Measurements from ENCODE around the gene ICA1.
"Not testable (repeated sequence)": the region's sequence is repeated elsewhere in the genome, so short reads cannot be mapped to it uniquely, and the experiment has no call there.

The ICA1 gene

DNA sequence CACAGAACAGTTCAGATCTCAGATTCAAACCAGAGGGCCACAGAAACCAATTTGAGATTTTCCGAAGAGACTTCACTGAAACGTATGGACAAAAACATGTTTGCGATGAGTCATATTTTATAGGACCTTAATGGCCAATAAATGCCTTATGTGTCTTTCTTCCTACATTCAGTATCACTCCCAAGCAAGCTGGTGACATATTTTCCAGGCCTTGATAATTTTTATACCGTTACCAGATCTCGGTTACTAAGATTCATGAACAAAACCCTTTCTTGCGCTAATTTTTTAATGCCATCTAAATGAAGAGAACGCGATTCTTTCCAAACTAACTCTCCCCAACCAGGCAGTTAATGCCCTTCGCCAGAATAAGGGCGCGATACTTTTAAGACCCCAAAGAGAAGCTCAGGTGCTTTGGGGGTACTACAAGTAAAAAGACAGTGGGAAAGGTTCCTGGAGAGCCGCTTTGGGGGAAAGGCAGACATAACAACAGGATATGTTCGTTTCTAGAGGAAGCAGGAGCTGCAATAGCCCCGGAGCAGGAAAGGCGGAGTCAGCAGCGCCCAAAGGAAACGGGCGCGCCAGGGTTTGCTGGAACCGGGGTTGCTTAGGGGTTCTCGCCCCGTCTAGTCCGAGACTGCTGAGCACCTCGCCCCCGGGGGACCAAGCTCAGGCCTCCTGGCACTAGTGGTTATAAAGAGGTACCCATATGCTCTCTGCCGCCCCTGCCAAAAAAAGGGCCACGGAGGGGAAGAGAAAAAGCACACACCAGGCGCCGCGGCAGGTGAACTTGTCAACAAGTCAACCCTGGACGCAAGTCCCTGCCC, 884 bp downstream of the ICA1 start:
- peak; percentile 67 for DNase-seq

DNA sequence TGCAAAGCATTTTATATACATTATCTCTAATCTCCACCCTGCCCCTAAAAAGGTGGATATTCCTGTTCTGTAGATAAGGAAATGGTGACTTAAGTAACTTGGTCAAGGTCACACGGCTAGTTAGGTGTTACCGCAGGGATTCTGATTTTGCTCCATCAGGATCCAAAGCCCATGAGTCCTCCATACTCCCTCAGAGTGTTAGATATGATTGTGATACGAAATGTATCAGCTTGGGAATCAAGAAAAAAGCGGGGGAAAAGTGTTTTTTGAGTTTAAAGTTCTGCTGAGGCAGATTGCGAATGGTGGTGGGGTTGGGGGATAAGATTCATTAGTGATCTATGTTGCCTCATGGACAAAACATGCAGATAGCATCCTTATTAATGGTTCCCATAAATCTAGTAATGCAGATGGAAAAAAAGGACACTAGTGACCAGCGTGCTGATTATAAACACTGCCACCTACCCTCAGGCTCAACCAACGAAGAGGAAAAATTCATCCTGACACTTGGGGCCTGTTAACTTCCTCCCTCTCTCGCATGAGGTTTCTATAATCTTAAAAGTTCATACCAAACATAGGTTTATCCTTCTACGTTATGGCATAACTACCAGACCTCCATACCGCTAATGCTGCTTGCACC, 2.3 kb downstream of the ICA1 start:
- peak; percentile 46 for DNase-seq

DNA sequence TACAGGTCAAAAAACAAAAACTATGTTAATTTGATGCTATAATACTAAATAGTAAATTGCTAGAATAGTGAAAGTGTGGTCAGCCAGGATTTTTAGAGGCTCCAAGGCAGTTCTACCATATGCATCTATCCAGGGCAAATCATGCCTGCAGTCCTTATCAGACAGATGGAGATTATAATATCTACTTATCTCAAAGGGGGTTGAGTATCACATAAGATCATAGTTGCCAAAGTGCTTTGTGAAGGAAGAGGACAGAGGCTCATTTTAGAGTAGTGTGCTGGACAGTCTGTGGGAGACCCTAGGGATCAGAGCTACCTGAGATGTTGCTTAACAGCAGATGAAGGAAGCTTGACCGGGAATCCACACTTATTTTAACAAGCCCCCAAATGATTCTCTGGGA, 3.2 kb downstream of the ICA1 start:
- no peak for DNase-seq

DNA sequence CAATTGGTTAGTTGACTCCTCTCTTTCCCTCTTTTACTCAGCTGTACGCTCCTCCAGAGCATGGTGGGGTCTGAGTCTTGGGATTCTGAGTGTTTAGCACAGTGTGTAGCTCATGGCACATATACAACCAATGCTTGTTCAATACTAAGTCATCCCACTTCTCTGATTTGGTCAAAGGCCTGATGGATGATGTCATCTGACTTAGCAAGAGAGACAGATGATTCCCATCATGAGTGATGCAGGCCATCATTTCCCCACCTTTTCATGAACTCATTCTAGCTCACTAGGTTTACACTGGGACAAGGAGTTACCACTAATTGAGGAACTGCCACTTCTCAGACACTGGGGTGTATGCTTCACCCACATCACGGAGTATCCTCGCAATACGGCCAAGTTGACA, 3.8 kb downstream of the ICA1 start:
- DNase-seq, result no peak

DNA sequence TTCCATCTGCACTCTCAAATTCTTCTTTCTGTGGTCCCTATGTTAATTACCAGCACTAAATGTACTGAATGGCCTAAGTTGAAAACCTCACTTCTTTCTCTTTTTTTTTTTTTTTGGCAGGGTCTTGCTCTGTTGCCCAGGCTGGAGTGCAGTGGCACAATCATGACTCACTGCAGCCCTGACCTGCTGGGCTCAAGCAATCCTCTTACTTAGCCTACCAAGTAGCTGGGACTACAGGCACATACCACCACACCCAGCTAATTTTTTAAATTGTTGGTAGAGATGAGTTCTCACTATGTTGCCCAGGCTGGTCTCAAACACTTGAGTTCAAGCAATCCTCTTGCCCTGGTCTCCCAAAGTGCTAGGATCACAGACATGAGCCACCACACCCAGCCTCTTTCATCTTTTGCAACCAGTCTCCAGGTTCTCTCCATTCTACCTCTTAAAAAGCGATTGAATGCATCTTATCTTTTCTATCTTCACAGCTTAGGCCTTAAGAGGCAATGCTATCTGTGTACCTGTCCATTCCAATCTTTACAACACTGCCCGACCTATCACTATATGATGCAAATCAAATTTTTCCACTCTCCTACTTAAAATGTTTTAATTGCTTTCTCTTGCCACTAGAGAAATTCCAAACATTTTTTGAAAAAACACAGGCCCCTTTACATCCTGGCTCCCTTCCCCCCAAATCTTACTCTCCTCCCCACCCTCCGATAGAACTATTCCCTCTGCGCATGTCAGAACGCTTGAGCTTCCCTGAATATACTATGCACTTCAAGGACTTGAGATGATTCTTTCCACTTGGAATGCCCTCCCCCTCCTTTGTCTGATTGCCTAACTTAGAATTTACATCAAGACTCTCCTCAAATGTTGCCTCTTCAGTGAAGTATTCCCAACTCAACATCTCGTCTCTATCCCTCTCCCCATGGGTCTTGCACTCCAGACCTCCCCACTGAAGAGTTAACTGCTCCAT, 6.0 kb downstream of the ICA1 start:
- DNase-seq, result no peak

DNA sequence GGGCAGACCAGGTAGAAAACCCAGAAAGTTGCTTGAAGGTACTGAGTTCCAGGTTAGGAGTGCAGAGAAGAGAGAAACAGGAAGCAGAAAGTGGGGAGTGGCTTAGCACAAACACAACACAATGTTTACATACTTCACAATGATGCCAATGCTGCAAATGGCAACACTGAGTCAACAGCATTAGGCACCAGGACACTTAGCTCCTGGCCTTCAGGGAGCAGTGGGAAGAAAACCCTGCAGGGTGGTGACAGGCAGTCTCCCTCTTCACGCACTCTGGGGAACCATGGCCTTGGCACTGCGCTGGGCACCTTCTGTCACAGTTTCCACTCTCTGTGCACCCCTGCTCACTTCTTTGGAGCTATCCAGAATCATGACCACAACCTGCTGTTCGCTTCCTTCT, 7.3 kb downstream of the ICA1 start:
- no peak for DNase-seq

DNA sequence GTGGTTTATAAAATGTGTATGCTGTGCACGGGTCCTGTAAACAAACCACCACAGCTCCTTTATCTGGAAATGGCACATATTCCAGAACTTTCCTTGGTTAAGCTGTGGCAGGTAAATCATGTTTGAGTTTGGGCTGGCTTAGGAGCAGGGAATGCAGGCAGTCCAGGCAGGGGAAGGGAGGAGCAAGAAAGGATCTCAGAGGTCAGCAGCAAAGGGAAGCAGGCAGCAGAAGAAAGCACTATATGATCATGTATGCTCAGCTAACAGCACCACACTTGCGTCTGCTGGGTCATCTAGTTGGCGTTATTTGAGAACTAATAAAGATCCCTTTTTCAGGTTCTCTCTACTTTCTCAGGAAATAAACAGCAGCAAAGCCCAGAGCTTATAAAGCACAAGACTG, 7.8 kb downstream of the ICA1 start:
- DNase-seq, result no peak

DNA sequence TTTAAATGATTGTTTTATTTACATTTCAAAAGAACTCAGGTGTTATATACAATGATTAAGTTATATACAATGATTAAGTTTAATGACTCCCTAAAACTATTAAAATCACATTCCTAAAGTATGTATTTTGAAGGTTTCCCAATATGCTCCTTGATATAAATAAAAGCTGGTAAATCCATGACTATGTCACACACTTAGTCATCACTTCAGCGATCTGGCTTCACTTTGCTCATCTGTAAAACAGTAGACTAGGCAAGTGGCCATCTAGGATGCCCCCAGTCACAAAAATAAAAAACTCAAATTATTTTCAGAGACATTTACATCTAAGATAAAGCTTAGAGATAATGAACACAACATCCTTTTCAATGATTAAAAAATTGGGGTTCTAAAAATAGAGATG, 10.8 kb downstream of the ICA1 start:
- no peak for DNase-seq

DNA sequence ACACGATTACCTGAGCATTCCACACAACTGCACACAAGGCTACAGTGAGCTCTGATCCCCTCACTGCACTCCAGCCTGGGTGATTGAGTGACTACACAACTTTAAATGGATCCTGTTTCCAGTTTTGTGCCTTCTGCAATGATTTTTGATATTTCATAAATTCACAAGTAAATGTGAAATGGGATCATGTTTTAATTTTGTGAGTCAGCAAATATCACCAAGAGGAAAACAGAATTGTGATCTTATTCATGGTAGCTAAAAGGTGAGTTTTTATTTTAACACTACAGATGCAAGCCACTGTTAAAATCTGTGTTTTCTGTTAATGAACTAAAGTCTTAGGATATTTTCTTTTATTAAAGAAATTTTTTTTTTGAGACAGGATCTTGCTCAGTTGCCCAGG, 11.4 kb downstream of the ICA1 start:
- no peak for DNase-seq

DNA sequence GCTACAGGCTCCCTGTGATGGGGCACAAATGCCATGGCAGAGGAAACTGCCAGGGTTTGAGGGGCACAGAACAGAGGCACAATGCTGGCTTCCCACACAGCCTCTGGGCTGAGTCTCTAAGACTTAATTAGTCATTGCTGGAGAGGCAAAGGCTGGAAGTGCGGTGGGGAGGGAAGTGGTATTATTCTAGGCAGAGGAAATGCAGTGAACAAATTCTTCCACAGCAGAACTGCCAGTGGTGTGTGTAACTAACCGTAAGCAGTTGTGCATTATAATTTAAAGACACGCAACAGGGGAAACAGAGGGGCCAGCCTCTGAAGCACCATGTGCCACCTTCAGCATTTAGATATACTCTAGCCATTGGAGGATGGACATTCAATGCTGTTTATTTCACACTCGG, 12.8 kb downstream of the ICA1 start:
- no peak for DNase-seq

DNA sequence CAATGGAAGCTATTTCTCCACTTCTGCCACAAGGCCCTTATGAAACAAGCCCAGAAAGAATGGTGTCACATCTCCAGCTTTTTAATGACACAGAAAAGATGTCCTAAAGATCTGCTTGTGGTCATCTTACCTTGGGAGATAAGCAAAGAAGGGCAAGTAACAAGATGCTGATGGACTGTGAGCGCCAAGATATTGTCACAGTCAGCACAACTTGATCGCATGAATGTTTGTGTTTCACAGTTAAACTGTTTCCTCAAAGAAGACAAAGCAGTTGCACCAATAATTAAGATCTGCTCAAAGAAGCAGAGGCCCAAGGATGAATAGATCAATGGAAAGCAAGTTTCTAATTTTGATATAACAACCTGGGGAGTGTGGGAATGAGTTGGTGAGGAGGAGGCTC, 15.9 kb downstream of the ICA1 start:
- no peak for DNase-seq

DNA sequence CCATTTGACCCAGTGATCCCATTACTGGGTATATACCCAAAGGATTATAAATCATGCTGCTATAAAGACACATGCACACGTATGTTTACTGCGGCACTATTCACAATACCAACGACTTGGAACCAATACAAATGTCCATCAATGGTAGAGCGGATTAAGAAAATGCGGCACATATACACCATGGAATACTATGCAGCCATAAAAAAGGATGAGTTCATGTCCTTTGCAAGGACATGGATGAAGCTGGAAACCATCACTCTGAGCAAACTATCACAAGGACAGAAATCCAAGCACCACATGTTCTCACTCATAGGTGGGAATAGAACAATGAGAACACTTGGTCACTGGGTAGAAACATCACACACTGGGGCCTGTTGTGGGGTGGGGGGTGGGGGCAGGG, 16.9 kb downstream of the ICA1 start:
- DNase-seq, result not testable (repeated sequence)

DNA sequence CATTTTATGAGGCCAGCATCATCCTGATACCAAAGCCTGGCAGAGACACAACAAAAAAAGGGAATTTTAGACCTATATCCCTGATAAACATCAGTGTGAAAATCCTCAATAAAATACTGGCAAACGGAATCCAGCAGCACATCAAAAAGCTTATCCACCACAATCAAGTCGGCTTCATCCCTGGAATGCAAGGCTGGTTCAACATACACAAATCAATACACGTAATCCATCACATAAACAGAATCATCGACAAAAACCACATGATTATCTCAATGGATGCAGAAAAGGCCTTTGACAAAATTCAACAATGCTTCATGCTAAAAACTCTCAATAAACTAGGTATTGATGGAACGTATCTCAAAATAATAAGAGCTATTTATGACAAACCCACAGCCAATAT, 18.9 kb downstream of the ICA1 start:
- DNase-seq, result not testable (repeated sequence)

DNA sequence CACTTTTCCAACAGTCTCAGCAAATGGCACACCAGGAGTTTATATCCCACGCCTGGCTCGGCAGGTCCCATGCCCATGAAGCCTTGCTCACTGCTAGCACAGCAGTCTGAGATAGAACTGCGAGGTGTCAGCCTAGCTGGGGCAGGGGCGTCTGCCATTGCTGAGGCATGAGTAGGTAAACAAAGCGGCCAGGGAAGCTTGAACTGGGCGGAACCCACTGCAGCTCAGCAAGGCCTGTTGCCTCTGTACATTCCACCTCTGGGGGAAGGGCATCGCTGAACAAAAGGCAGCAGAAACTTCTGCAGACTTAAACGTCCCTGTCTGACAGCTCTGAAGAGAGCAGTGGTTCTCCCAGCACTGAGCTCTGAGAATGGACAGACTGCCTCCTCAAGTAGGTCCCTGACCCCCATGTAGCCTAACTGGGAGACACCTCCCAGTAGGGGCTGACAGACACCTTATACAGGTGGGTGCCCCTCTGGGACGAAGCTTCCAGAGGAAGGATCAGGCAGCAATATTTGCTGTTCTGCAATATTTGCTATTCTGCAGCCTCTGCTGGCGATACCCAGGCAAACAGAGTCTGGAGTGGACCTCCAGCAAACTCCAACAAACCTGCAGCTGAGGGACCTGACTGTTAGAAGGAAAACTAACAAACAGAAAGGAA, 22.1 kb downstream of the ICA1 start:
- DNase-seq, result not testable (repeated sequence)

DNA sequence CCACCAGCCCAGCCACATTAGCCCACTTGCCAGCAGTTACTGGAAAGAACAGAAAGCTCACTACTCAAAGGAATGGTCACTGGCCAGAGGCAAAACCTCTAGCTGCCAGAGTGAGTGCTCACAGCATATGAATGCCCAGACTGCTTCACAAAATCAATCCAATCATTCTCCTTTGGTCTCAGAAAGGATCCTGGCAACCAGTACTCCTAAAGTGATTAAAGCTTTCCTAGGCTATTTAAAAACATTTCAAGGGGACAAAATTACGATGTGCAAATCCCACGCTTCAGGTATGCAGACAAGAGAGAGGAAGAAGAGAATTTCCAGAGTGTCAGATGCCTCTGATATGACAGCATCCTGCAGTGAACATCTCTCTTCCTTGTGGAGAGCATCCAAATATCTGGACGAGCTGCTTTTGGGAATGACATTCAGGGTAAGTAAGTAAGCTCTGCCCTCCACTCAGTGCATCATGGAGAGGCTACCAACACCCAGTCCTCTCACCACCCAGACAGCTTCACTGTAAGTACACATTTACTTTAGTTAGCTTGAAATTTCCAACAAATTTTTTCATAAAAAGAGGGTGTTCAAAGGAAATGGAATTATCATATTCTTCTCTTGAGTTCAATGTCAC, 25.1 kb downstream of the ICA1 start:
- no peak for DNase-seq

DNA sequence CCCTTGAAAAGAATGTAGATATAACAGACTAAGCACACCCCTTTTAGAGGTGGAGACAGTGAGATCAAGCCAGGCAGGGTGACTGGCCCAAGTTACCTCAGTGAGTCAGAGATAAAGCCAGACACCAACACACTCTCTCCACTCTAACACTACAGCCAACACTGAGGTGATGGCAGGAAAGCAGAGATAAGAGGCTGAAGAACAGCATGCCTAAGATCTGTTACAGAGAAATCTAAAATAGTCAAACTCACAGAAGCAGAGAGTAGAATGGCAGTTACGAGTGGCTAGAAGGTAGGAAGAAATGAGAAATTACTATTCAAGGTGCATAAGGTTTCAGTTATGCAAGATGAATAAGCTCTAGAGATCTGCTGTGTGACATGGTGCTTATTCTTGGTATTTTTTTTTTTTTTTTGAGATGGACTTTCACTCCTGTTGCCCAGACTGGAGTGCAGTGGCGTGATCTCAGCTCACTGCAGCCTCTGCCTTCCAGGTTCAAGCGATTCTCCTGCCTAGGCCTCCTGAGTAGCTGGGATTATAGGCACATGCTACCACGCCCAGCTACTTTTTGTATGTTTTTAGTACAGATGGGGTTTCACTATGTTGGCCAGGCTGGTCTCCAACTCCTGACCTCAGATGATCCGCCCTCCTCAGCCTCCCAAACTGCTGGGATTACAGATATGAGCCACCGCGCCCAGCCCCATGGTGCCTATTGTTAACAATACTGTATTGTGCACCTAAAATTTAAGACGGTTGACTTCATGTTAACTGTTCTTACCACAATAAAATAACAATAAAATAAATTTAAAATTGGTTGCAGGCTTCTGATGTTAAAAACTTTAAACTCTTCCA, 28.7 kb downstream of the ICA1 start:
- no peak for DNase-seq

DNA sequence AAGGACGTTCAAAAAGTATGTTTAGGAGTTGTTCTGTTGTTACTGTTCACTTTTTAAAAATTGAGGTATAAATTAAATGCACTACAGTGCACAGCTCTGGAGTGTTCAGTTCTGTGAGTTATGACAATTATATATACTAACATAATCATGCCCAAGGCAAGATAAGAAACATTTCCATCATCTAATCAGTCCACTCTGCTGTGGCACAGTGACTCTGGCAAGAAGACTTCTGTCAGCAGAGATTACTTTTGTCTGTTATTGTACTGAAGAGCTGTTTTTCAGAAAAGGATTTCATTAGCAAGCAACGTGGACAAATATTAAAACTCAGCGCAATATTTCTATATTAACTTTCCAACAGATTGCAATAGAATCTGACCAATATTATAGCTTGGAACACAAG, 32.0 kb downstream of the ICA1 start:
- DNase-seq, result no peak

DNA sequence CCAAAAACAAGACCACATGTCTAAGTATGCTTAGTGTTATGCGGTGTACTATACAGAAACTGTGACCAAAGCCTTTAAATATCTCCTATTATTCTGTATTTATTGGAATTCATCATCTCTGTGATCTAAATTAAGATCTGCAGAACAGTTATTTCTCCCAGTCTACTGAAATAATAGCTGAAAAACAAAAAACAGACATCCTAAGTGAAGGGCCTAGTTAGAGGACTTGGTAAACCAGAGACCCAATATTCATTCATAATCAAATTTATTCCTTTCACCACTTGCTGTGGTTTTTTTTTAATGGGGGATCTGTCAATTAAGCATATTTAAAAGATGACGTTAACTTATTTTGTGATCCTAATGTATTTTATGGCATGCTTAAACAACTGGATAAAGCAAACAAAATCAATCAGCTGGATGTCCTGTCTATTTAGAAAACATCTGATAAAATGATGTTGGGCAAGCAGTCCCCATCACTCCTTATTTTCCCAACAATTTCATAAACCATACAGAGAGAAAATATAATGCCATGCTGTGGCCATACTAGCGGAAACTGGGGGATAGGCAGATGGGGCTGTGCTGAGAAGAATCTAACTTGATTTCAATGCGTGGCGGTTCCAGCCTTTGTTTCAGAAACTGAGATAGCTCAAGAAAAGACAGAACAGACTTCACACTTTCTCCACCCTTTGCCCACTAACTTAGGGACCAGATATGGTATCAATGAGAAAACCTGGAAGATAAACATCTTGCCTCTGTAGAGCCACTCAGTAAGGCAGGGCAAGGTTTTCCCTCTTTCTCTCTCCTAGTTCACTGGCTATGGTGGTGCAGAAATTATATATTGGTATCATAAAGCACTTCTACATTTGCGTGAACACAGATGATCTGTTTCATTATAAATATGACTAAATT, 32.9 kb downstream of the ICA1 start:
- DNase-seq, result no peak

DNA sequence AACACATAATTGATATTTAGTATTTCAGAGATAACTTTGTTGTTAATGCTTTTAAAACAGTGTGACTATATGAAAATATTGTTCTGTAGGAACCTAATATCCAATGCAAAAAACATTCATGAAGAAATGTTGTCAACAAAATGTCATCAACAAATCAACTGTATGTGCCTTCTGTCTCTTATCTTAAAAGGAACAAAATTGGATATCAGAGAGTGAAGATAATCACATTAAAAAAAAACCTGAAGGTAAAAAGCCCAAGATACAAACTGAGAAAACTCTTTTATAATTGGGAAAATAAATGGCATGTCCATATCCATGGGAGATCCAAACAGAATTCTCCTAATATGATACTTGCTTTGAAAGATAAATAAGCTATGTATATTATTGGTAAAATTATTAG, 33.9 kb downstream of the ICA1 start:
- DNase-seq, result no peak

DNA sequence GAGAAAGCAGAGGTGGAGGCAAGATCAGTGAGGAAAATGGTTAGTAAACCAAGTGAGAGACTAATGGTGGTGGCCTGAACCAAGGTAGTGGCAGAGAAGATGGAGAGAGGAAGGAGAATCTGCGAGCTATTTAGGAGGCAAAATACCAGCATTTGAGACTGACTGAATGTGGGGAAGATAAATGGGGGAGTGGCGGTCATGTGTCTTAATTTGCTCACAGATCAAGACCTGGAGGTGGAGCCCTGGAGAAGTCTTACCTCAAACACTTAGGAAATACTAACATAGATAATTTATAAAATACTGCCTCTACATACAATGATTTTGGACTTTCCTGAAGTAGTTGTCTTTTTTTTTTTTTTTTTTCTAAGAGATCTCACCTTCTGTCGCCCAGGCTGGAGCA, 34.7 kb downstream of the ICA1 start:
- no peak for DNase-seq

Measured in eye (tissue), 1 donor.